CD14-positive monocyte (primary cell): ENCODE results near the gene TRABD2A. TPM values are rescaled to one million over a fixed set of nuclear protein-coding genes. Genes with fewer than 3 reads are reported as not detected.

Source experiments
- DNase-seq, 3 donors: peaks; one replicate each; pipeline ENCODE4 v3.0.0-alpha.2; 2011 to 2022
- H2AFZ ChIP-seq: 2 replicates; pipeline ENCODE4 v1.6.0; 2012; ENCODE audit warnings: mild to moderate bottlenecking, low read depth, low read length, inconsistent platforms; ENCODE audit not compliant: insufficient read depth, poor library complexity, severe bottlenecking
- H3K27ac ChIP-seq, 2 donors: 1 replicate in 1 of 2; 2 replicates in 1 of 2; pipeline ENCODE4 v1.5.1; 2012 to 2013; ENCODE audit warnings: low read length in 2 of 2, control low read depth in 1 of 2, inconsistent platforms in 1 of 2, low read depth in 1 of 2, mild to moderate bottlenecking in 1 of 2
- H3K27me3 ChIP-seq, 2 donors: one replicate each; pipeline versions ENCODE4 v1.6.0 to v1.6.1; 2011 to 2013; ENCODE audit warnings: low read length in 2 of 2; ENCODE audit not compliant: control insufficient read depth in 2 of 2, insufficient read depth in 2 of 2
- H3K36me3 ChIP-seq, 2 donors: replicated peaks in 1 of 2; 1 replicate in 1 of 2; 2 replicates in 1 of 2; pipeline versions ENCODE4 v1.5.1 to v1.6.1; 2012 to 2013; ENCODE audit warnings: low read length in 2 of 2, control low read depth in 1 of 2, inconsistent platforms in 1 of 2, mild to moderate bottlenecking in 1 of 2; ENCODE audit not compliant: insufficient read depth in 2 of 2, control insufficient read depth in 1 of 2
- H3K4me1 ChIP-seq, 2 donors: 1 replicate in 1 of 2; 2 replicates in 1 of 2; pipeline versions ENCODE4 v1.5.1 to v1.6.1; 2012 to 2013; ENCODE audit warnings: low read length in 2 of 2, control low read depth in 1 of 2, inconsistent platforms in 1 of 2, mild to moderate bottlenecking in 1 of 2, moderate library complexity in 1 of 2; ENCODE audit not compliant: insufficient read depth in 2 of 2, control insufficient read depth in 1 of 2
- H3K4me2 ChIP-seq: replicated peaks from 2 replicates; pipeline ENCODE3; 2012; ENCODE audit warnings: low read length, moderate library complexity, mild to moderate bottlenecking; ENCODE audit not compliant: poor library complexity, severe bottlenecking; ENCODE audit errors: extremely low read depth
- H3K4me3 ChIP-seq, 3 experiments: fragments of 200-600 bp in 1 of 3; sonication (generic) in 1 of 3; replicated peaks in 1 of 3; 1 replicate in 2 of 3; 2 replicates in 1 of 3; pipeline ENCODE4 v1.5.1; 2011 to 2013; ENCODE audit warnings: low read length in 3 of 3, mild to moderate bottlenecking in 3 of 3, control low read depth in 2 of 3, low read depth in 2 of 3, inconsistent platforms in 1 of 3, moderate library complexity in 1 of 3
- H3K79me2 ChIP-seq: 2 replicates; pipeline ENCODE4 v1.6.0; 2012; ENCODE audit warnings: mild to moderate bottlenecking, control low read depth, inconsistent platforms, low read length, moderate library complexity; ENCODE audit not compliant: insufficient read depth
- H3K9ac ChIP-seq: 2 replicates; pipeline ENCODE4 v1.6.0; 2017; ENCODE audit warnings: low read length, mild to moderate bottlenecking; ENCODE audit not compliant: insufficient read depth, poor library complexity, severe bottlenecking
- H3K9me3 ChIP-seq, 2 donors: replicated peaks in 1 of 2; 1 replicate in 1 of 2; 2 replicates in 1 of 2; pipeline versions ENCODE4 v1.5.1 to v1.6.1; 2012 to 2013; ENCODE audit warnings: low read length in 2 of 2, control low read depth in 1 of 2; ENCODE audit not compliant: control insufficient read depth in 1 of 2, insufficient read depth in 1 of 2
- H4K20me1 ChIP-seq: 2 replicates; pipeline ENCODE4 v1.6.0; 2012; ENCODE audit warnings: mild to moderate bottlenecking, low read length, control low read depth, moderate library complexity; ENCODE audit not compliant: insufficient read depth
- H3K27ac Mint-ChIP-seq, 7 donors: one replicate each; pipeline ENCODE4 v1.8.0; 2020; ENCODE audit warnings: mild to moderate bottlenecking in 7 of 7, mixed read lengths in 7 of 7, moderate library complexity in 6 of 7, inconsistent platforms in 2 of 7
- H3K27me3 Mint-ChIP-seq, 3 donors: one replicate each; pipeline ENCODE4 v1.8.0; 2021 to 2022; ENCODE audit warnings: low read depth in 3 of 3, mild to moderate bottlenecking in 3 of 3, mixed read lengths in 3 of 3, moderate library complexity in 3 of 3, inconsistent platforms in 1 of 3
- H3K36me3 Mint-ChIP-seq, 2 donors: one replicate each; pipeline ENCODE4 v1.8.0; 2020; ENCODE audit warnings: mixed read lengths in 2 of 2, inconsistent platforms in 1 of 2, mild to moderate bottlenecking in 1 of 2
- H3K4me1 Mint-ChIP-seq: one replicate; pipeline ENCODE4 v1.8.0; 2020; ENCODE audit warnings: mild to moderate bottlenecking, mixed read lengths
- H3K4me3 Mint-ChIP-seq, 2 donors: one replicate each; pipeline ENCODE4 v1.8.0; 2020; ENCODE audit warnings: mild to moderate bottlenecking in 2 of 2, mixed read lengths in 2 of 2, moderate library complexity in 1 of 2
- H3K9me3 Mint-ChIP-seq, 7 donors: one replicate each; pipeline ENCODE4 v1.8.0; 2020 to 2022; ENCODE audit warnings: mixed read lengths in 7 of 7, mild to moderate bottlenecking in 6 of 7, moderate library complexity in 6 of 7, inconsistent platforms in 2 of 7
- WGBS: methylation state at CpG from one replicate; pipeline ENCODE4 v1.1.5; 2013; ENCODE audit warnings: missing lambda C conversion rate; ENCODE audit not compliant: insufficient coverage; 5-methylcytosine and 5-hydroxymethylcytosine counted together
- intact Hi-C, 2 donors: fragments of 100-400 bp; cut with micrococcal nuclease; formaldehyde crosslinking; loops; one replicate each; pipeline versions ENCODE4 v1.15.0 to v1.15.1; 2023
- polyA plus RNA-seq, 3 donors: library from polyadenylated mRNA; depleted of rRNA in 1 of 3; unstranded in 2 of 3; stranded (reverse) in 1 of 3; fragments of 300-500 nt in 2 of 3; fragments of >200 nt in 1 of 3; fragmentation: Illumina TruSeq in 2 of 3; gene quantifications; 1 replicate in 2 of 3; 2 replicates in 1 of 3; pipeline ENCODE4 v1.2.3, GENCODE V29; 2012 to 2021
- TF ChIP-seq, protein P1 (sequence below): fragments of 200-600 bp; IDR thresholded peaks from one replicate; pipeline ENCODE4 v1.8.0; 2022; ENCODE audit warnings: antibody characterized with exemption, mild to moderate bottlenecking

Gene TRABD2A
- polyA plus RNA-seq, 3 donors = 0.53 to 0.95 (median 0.79) TPM

DNA sequence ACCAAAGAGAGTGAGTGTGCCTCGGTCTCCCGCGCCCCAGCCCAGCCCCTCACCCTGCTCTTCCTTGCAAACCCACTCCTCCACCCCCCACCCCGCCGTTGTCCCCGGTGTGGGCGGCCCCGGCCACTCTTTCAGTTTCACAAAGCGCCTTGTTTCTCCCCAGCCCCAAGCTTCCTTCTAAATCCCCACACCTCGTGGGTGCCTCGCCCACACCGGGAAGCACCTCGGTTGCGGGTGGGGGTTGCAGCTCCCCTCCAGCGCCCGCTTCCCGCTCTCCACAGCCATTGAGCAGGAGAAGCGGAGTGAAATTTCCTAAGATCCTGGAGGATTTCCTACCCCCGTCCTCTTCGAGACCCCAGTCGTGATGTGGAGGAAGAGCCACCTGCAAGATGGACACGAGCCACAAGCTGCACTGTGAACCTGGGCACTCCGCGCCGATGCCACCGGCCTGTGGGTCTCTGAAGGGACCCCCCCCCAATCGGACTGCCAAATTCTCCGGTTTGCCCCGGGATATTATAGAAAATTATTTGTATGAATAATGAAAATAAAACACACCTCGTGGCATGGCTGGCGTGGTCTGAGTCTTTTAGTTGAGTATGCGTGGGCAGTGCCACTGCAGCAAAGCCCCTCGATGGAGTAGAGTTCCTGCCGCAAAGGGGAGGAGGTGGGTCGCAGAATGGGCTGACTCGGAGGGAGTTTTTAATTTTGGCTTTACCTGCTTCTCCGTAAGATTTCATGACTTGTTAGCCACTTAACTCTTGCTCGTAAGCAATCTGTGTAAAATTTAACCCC lies 25.4 kb upstream of the TRABD2A start:
- H2AFZ ChIP-seq = peak overlapping the region; percentile 55
- peak overlapping the region; percentile 82 to 99 (median 88) for H3K4me3 ChIP-seq
- peaks cover 56% of the 10 kb centered on the region for H3K4me1 Mint-ChIP-seq
- peak overlapping the region; percentile 88 to 96 (median 93) for H3K27ac Mint-ChIP-seq
- peak overlapping the region; percentile 83 for H3K9ac ChIP-seq
- no peaks in the 10 kb centered on the region for H3K9me3 ChIP-seq
- no peaks in the 10 kb centered on the region for H3K36me3 ChIP-seq
- H3K4me2 ChIP-seq = peak overlapping the region; percentile 91
- H3K4me1 ChIP-seq = peaks cover 44 to 53% of the 10 kb centered on the region in 2 donors
- peaks cover 30% of the 10 kb centered on the region for H3K79me2 ChIP-seq
- H4K20me1 ChIP-seq = peaks cover 21% of the 10 kb centered on the region
- peaks cover 11 to 23% of the 10 kb centered on the region in 2 donors for H3K36me3 Mint-ChIP-seq
- intact Hi-C loops = no loop called here
- H3K9me3 Mint-ChIP-seq = peaks cover 0 to 12% (median 3%) of the 10 kb centered on the region in 7 donors
- no peaks in the 10 kb centered on the region for H3K27me3 Mint-ChIP-seq
- H3K27me3 ChIP-seq = no peaks in the 10 kb centered on the region
- peak overlapping the region; percentile 94 to 96 for H3K4me3 Mint-ChIP-seq
- 0% methylated on average over 21 of the region's 38 CpGs for WGBS
- peak overlapping the region; percentile 79 to 85 for H3K27ac ChIP-seq
- peak in 1 of 3 donors; percentile 61 for DNase-seq
- TF ChIP-seq, protein P1, sequence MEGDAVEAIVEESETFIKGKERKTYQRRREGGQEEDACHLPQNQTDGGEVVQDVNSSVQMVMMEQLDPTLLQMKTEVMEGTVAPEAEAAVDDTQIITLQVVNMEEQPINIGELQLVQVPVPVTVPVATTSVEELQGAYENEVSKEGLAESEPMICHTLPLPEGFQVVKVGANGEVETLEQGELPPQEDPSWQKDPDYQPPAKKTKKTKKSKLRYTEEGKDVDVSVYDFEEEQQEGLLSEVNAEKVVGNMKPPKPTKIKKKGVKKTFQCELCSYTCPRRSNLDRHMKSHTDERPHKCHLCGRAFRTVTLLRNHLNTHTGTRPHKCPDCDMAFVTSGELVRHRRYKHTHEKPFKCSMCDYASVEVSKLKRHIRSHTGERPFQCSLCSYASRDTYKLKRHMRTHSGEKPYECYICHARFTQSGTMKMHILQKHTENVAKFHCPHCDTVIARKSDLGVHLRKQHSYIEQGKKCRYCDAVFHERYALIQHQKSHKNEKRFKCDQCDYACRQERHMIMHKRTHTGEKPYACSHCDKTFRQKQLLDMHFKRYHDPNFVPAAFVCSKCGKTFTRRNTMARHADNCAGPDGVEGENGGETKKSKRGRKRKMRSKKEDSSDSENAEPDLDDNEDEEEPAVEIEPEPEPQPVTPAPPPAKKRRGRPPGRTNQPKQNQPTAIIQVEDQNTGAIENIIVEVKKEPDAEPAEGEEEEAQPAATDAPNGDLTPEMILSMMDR = no peak

DNA sequence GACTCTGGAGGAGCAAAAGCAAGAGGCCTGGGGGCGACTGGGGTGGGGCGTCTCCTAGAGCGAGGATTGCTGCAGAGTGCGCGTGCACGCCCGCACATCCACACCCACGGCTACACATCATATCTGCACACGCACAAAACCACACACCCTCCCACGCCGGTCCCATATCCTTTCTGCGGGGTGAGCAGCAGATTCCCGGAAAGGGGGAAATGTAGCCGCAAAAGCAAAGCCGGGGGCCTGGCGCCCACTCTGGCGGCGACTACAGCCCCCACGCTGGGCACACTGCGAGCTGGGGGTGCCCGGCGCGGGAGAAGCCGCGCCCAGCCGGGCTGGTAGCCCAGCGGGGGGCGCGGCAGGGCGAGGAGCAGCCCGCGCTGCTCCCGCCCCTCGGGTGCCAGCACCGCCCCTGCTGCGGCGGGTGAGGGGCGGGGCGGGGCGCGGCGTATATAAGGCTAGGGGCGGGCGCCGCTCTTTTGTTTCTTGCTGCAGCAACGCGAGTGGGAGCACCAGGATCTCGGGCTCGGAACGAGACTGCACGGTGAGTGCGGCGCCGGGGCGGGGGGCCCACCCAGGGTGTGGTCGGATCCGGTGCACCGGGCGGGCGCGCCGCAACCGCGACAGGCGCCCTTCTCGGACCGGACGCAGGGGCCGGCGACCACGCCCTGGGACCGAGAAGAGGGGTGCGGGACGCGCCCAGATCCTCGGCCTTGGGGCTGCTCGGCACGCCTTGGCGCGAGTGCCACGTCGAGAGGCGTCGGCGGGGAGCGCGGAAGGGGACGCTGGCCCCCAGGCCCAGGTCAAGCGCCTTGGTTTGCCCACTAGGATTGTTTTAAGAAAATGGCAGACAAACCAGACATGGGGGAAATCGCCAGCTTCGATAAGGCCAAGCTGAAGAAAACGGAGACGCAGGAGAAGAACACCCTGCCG lies 24.6 kb upstream of the TRABD2A start, which contains the start of gene TMSB10:
TSS of gene TMSB10 (plus strand) at position 476 of the 927 bp plus-strand sequence.
- TF ChIP-seq, protein P1 = peak; percentile 21
- H3K9me3 ChIP-seq = no peaks in the 10 kb centered on the region
- intact Hi-C loops = no loop called here
- peak within 1 kb of the TSS; percentile 91 for H3K4me2 ChIP-seq
- H3K27me3 Mint-ChIP-seq = no peaks in the 10 kb centered on the region
- H3K36me3 ChIP-seq = no peaks in the 10 kb centered on the region
- H4K20me1 ChIP-seq = peaks cover 21% of the 10 kb centered on the region
- H3K9ac ChIP-seq = peak within 1 kb of the TSS; percentile 83
- H3K27ac Mint-ChIP-seq = peak within 1 kb of the TSS; percentile 88 to 96 (median 93)
- under 1% methylated on average over 88 of the region's 94 CpGs for WGBS
- no peaks in the 10 kb centered on the region for H3K27me3 ChIP-seq
- peaks cover 64% of the 10 kb centered on the region for H3K4me1 Mint-ChIP-seq
- peak within 1 kb of the TSS; percentile 86 for H2AFZ ChIP-seq
- peaks cover 52 to 62% of the 10 kb centered on the region in 2 donors for H3K4me1 ChIP-seq
- peak within 1 kb of the TSS; percentile 94 to 96 for H3K4me3 Mint-ChIP-seq
- H3K4me3 ChIP-seq = peak within 1 kb of the TSS; percentile 82 to 99 (median 88)
- H3K9me3 Mint-ChIP-seq = peaks cover 0 to 12% (median 3%) of the 10 kb centered on the region in 7 donors
- peak; percentile 76 to 82 (median 81) for DNase-seq
- H3K27ac ChIP-seq = peak within 1 kb of the TSS; percentile 79 to 85
- peaks cover 30% of the 10 kb centered on the region for H3K79me2 ChIP-seq
- H3K36me3 Mint-ChIP-seq = peaks cover 11 to 23% of the 10 kb centered on the region in 2 donors
